Measurements from ENCODE around the gene FER.
"Not testable (repeated sequence)": the region's sequence is repeated elsewhere in the genome, so short reads cannot be mapped to it uniquely, and the experiment has no call there.

Gene FER

GRCh38 chr5:108898257-108898656 is 150.6 kb downstream of the FER start:
- TF ChIP-seq CTCF (IDR thresholded peaks at IDR 0.05; ENCODE audit: low read length) (no peak), EZH2 (IDR thresholded peaks at IDR 0.05; ENCODE audit: borderline replicate concordance, low read length) (no peak)

GRCh38 chr5:108898707-108899106 is 151.0 kb downstream of the FER start:
- no peaks in the 10 kb centered on the region for H3F3A ChIP-seq (ENCODE audit: insufficient read depth, low read length)
- no peak overlapping the region for H3K9ac ChIP-seq (ENCODE audit: low read length)
- H2AFZ ChIP-seq (ENCODE audit: low read length) = no peak overlapping the region
- H3K4me2 ChIP-seq (ENCODE audit: low read length) = no peak overlapping the region
- no peak for TF ChIP-seq EZH2 (IDR thresholded peaks at IDR 0.05; ENCODE audit: borderline replicate concordance, low read length)
- no peak for TF ChIP-seq CTCF (IDR thresholded peaks at IDR 0.05; ENCODE audit: low read length)
- H3K4me3 ChIP-seq (ENCODE audit: low read depth, low read length, poor library complexity, severe bottlenecking) = no peak overlapping the region
- no peaks in the 10 kb centered on the region for H3K36me3 ChIP-seq (ENCODE audit: insufficient read depth, low read length)
- H3K9me3 ChIP-seq (ENCODE audit: low read length) = no peaks in the 10 kb centered on the region
- H3K4me1 ChIP-seq (ENCODE audit: insufficient read depth, low read length, severe bottlenecking) = no peaks in the 10 kb centered on the region
- H3K79me2 ChIP-seq (ENCODE audit: insufficient read depth, low read length) = no peaks in the 10 kb centered on the region
- H3K27me3 ChIP-seq (ENCODE audit: insufficient read depth, low read length) = no peaks in the 10 kb centered on the region
- no peaks in the 10 kb centered on the region for H4K20me1 ChIP-seq (ENCODE audit: insufficient read depth, low read length)
- no peaks in the 10 kb centered on the region; the same call in 1 of the 2 replicates for H3K9me2 ChIP-seq (ENCODE audit: low read depth, low read length)
- no peak overlapping the region for H3K27ac ChIP-seq (ENCODE audit: low read depth, low read length, poor library complexity, severe bottlenecking)

More at GRCh38 chr5:108898257-108898656, 150.6 kb downstream of the FER start:
- H3K9me3 ChIP-seq (ENCODE audit: low read length) = no peaks in the 10 kb centered on the region
- H3F3A ChIP-seq (ENCODE audit: insufficient read depth, low read length) = no peaks in the 10 kb centered on the region
- no peak overlapping the region for H3K4me2 ChIP-seq (ENCODE audit: low read length)
- no peaks in the 10 kb centered on the region for H3K36me3 ChIP-seq (ENCODE audit: insufficient read depth, low read length)
- H3K4me1 ChIP-seq (ENCODE audit: insufficient read depth, low read length, severe bottlenecking) = no peaks in the 10 kb centered on the region
- H3K9ac ChIP-seq (ENCODE audit: low read length) = no peak overlapping the region
- H2AFZ ChIP-seq (ENCODE audit: low read length) = no peak overlapping the region
- no peaks in the 10 kb centered on the region for H4K20me1 ChIP-seq (ENCODE audit: insufficient read depth, low read length)
- H3K9me2 ChIP-seq (ENCODE audit: low read depth, low read length) = no peaks in the 10 kb centered on the region; the same call in 1 of the 2 replicates
- H3K79me2 ChIP-seq (ENCODE audit: insufficient read depth, low read length) = no peaks in the 10 kb centered on the region
- H3K27ac ChIP-seq (ENCODE audit: low read depth, low read length, poor library complexity, severe bottlenecking) = no peak overlapping the region
- no peak overlapping the region for H3K4me3 ChIP-seq (ENCODE audit: low read depth, low read length, poor library complexity, severe bottlenecking)
- H3K27me3 ChIP-seq (ENCODE audit: insufficient read depth, low read length) = no peaks in the 10 kb centered on the region

- H3K4me2 ChIP-seq (ENCODE audit: low read length); H3K4me1 ChIP-seq (ENCODE audit: insufficient read depth, low read length, severe bottlenecking); H3F3A ChIP-seq (ENCODE audit: insufficient read depth, low read length); H4K20me1 ChIP-seq (ENCODE audit: insufficient read depth, low read length); H3K36me3 ChIP-seq (ENCODE audit: insufficient read depth, low read length); H3K9ac ChIP-seq (ENCODE audit: low read length); H3K27me3 ChIP-seq (ENCODE audit: insufficient read depth, low read length); H3K9me3 ChIP-seq (ENCODE audit: low read length); H3K4me3 ChIP-seq (ENCODE audit: low read depth, low read length, poor library complexity, severe bottlenecking); H3K9me2 ChIP-seq (ENCODE audit: low read depth, low read length); H3K27ac ChIP-seq (ENCODE audit: low read depth, low read length, poor library complexity, severe bottlenecking); H3K79me2 ChIP-seq (ENCODE audit: insufficient read depth, low read length); H2AFZ ChIP-seq (ENCODE audit: low read length): not testable (repeated sequence)
Measured at GRCh38 chr5:108899244-108899643, 151.5 kb downstream of the FER start.

- Histone ChIP-seq H3K4me2 (ENCODE audit: low read length) (no peak overlapping the region), H3K9ac (ENCODE audit: low read length) (no peak overlapping the region), H3K79me2 (ENCODE audit: insufficient read depth, low read length) (no peaks in the 10 kb centered on the region), H3K9me2 (ENCODE audit: low read depth, low read length) (no peaks in the 10 kb centered on the region; the same call in 1 of the 2 replicates), H3K4me1 (ENCODE audit: insufficient read depth, low read length, severe bottlenecking) (no peaks in the 10 kb centered on the region), H4K20me1 (ENCODE audit: insufficient read depth, low read length) (no peaks in the 10 kb centered on the region), H3K27ac (ENCODE audit: low read depth, low read length, poor library complexity, severe bottlenecking) (no peak overlapping the region), H3F3A (ENCODE audit: insufficient read depth, low read length) (no peaks in the 10 kb centered on the region), H3K4me3 (ENCODE audit: low read depth, low read length, poor library complexity, severe bottlenecking) (no peak overlapping the region), H3K27me3 (ENCODE audit: insufficient read depth, low read length) (no peaks in the 10 kb centered on the region), H3K36me3 (ENCODE audit: insufficient read depth, low read length) (no peaks in the 10 kb centered on the region), H3K9me3 (ENCODE audit: low read length) (no peaks in the 10 kb centered on the region), H2AFZ (ENCODE audit: low read length) (no peak overlapping the region)
- no peak for TF ChIP-seq CTCF (IDR thresholded peaks at IDR 0.05; ENCODE audit: low read length)
- TF ChIP-seq EZH2 (IDR thresholded peaks at IDR 0.05; ENCODE audit: borderline replicate concordance, low read length) = no peak
Measured at GRCh38 chr5:108900668-108901067, 153.0 kb downstream of the FER start.
